ENCODE measurements around the gene C11orf42. TPM values are rescaled to one million over a fixed set of nuclear protein-coding genes. Genes with fewer than 3 reads are reported as not detected.

The C11orf42 gene
- total RNA-seq, 1 donor from 2014 or later = not detected

GRCh38 chr11:6219359-6219758, 14.0 kb downstream of the C11orf42 start:
- Mint-ChIP-seq H3K27me3 (ENCODE audit: unreplicated experiment) (no peaks in the 10 kb centered on the region), H3K4me3 (ENCODE audit: unreplicated experiment) (no peak overlapping the region), H3K36me3 (ENCODE audit: unreplicated experiment) (peaks cover 3% of the 10 kb centered on the region), H3K27ac (ENCODE audit: unreplicated experiment) (no peak overlapping the region), H3K9me3 (ENCODE audit: unreplicated experiment) (no peaks in the 10 kb centered on the region), H3K4me1 (ENCODE audit: low read depth, unreplicated experiment) (no peaks in the 10 kb centered on the region)
- no peak for TF ChIP-seq CTCF (IDR thresholded peaks at IDR 0.05; ENCODE audit: partially characterized antibody, unreplicated experiment)
- no peak for DNase-seq

- Mint-ChIP-seq H3K27ac (ENCODE audit: unreplicated experiment) (no peak overlapping the region), H3K9me3 (ENCODE audit: unreplicated experiment) (no peaks in the 10 kb centered on the region), H3K27me3 (ENCODE audit: unreplicated experiment) (no peaks in the 10 kb centered on the region), H3K4me1 (ENCODE audit: low read depth, unreplicated experiment) (no peaks in the 10 kb centered on the region), H3K4me3 (ENCODE audit: unreplicated experiment) (no peak overlapping the region), H3K36me3 (ENCODE audit: unreplicated experiment) (no peaks in the 10 kb centered on the region)
- no peak for TF ChIP-seq CTCF (IDR thresholded peaks at IDR 0.05; ENCODE audit: partially characterized antibody, unreplicated experiment)
- DNase-seq = no peak
These were observed 18.5 kb downstream of the C11orf42 start for GRCh38 chr11:6223854-6224253.

- H3K27me3 Mint-ChIP-seq (ENCODE audit: unreplicated experiment) = no peaks in the 10 kb centered on the region
- no peaks in the 10 kb centered on the region for H3K9me3 Mint-ChIP-seq (ENCODE audit: unreplicated experiment)
- no peak for DNase-seq
- TF ChIP-seq CTCF (IDR thresholded peaks at IDR 0.05; ENCODE audit: partially characterized antibody, unreplicated experiment) = no peak
- no peak overlapping the region for H3K27ac Mint-ChIP-seq (ENCODE audit: unreplicated experiment)
- H3K36me3 Mint-ChIP-seq (ENCODE audit: unreplicated experiment) = no peaks in the 10 kb centered on the region
- no peaks in the 10 kb centered on the region for H3K4me1 Mint-ChIP-seq (ENCODE audit: low read depth, unreplicated experiment)
- H3K4me3 Mint-ChIP-seq (ENCODE audit: unreplicated experiment) = no peak overlapping the region
These were observed 19.1 kb downstream of the C11orf42 start for GRCh38 chr11:6224421-6224820.

- DNase-seq = no peak
- Mint-ChIP-seq H3K36me3 (ENCODE audit: unreplicated experiment) (no peaks in the 10 kb centered on the region), H3K27me3 (ENCODE audit: unreplicated experiment) (no peaks in the 10 kb centered on the region), H3K9me3 (ENCODE audit: unreplicated experiment) (no peaks in the 10 kb centered on the region), H3K4me1 (ENCODE audit: low read depth, unreplicated experiment) (no peaks in the 10 kb centered on the region), H3K4me3 (ENCODE audit: unreplicated experiment) (no peak overlapping the region), H3K27ac (ENCODE audit: unreplicated experiment) (no peak overlapping the region)
- TF ChIP-seq CTCF (IDR thresholded peaks at IDR 0.05; ENCODE audit: partially characterized antibody, unreplicated experiment) = no peak
These were observed 19.7 kb downstream of the C11orf42 start for GRCh38 chr11:6225024-6225423.

GRCh38 chr11:6225896-6226295, 20.5 kb downstream of the C11orf42 start:
- H3K27ac Mint-ChIP-seq (ENCODE audit: unreplicated experiment) = no peak overlapping the region

More at GRCh38 chr11:6225896-6226295, 20.5 kb downstream of the C11orf42 start:
- no peaks in the 10 kb centered on the region for H3K27me3 Mint-ChIP-seq (ENCODE audit: unreplicated experiment)
- H3K9me3 Mint-ChIP-seq (ENCODE audit: unreplicated experiment) = no peaks in the 10 kb centered on the region
- DNase-seq = no peak
- no peaks in the 10 kb centered on the region for H3K4me1 Mint-ChIP-seq (ENCODE audit: low read depth, unreplicated experiment)
- no peaks in the 10 kb centered on the region for H3K36me3 Mint-ChIP-seq (ENCODE audit: unreplicated experiment)
- TF ChIP-seq CTCF (IDR thresholded peaks at IDR 0.05; ENCODE audit: partially characterized antibody, unreplicated experiment) = no peak
- H3K4me3 Mint-ChIP-seq (ENCODE audit: unreplicated experiment) = no peak overlapping the region

Data from glutamatergic neuron (in vitro differentiated cells).